Measurements from ENCODE around the gene FBXO2.
"Not testable (repeated sequence)": the region's sequence is repeated elsewhere in the genome, so short reads cannot be mapped to it uniquely, and the experiment has no call there.

The FBXO2 gene

GRCh38 chr1:11646317-11646716, 7.9 kb downstream of the FBXO2 start:
- Histone ChIP-seq H3K9ac (ENCODE audit: low read length) (no peak overlapping the region), H3K27me3 (ENCODE audit: control insufficient read depth, insufficient read depth, low read length) (peaks cover 13% of the 10 kb centered on the region), H3K4me3 (ENCODE audit: low read length) (no peak overlapping the region), H3K4me1 (ENCODE audit: control insufficient read depth, insufficient read depth, low read length) (peaks cover 5% of the 10 kb centered on the region), H3K36me3 (ENCODE audit: control insufficient read depth, insufficient read depth, low read length) (no peaks in the 10 kb centered on the region), H3K27ac (ENCODE audit: low read depth, low read length) (no peak overlapping the region)

- no peaks in the 10 kb centered on the region for H3K36me3 ChIP-seq (ENCODE audit: control insufficient read depth, insufficient read depth, low read length)
- no peak overlapping the region for H3K4me3 ChIP-seq (ENCODE audit: low read length)
- peaks cover 5% of the 10 kb centered on the region for H3K4me1 ChIP-seq (ENCODE audit: control insufficient read depth, insufficient read depth, low read length)
- H3K9ac ChIP-seq (ENCODE audit: low read length), result no peak overlapping the region
- no peak overlapping the region for H3K27ac ChIP-seq (ENCODE audit: low read depth, low read length)
- H3K27me3 ChIP-seq (ENCODE audit: control insufficient read depth, insufficient read depth, low read length), result peaks cover 13% of the 10 kb centered on the region
Observed at GRCh38 chr1:11645670-11646265, 8.5 kb downstream of the FBXO2 start.

DNA sequence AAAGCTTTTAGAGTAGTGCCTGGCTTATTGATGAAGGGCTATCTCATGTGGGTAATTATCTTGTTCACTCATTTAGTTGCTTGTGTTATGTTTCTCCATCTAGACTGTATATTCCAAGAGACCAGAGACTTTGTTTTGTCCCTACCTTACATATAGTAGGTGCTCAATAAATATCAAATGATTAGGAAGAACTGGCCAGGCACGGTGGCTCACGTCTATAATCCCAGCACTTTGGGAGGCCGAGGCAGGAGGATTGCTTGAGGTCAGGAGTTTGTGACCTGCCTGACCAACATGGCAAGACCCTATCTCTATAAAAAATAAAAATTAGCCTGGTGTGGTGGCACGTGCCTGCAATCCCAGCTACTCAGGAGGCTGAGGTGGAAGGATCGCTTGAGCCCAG, 9.0 kb downstream of the FBXO2 start:
- H3K4me3 ChIP-seq (ENCODE audit: low read length), result no peak overlapping the region
- H3K4me1 ChIP-seq (ENCODE audit: control insufficient read depth, insufficient read depth, low read length), result peaks cover 5% of the 10 kb centered on the region
- H3K36me3 ChIP-seq (ENCODE audit: control insufficient read depth, insufficient read depth, low read length), result no peaks in the 10 kb centered on the region
- H3K27ac ChIP-seq (ENCODE audit: low read depth, low read length), result no peak overlapping the region
- H3K27me3 ChIP-seq (ENCODE audit: control insufficient read depth, insufficient read depth, low read length), result peaks cover 11% of the 10 kb centered on the region
- no peak overlapping the region for H3K9ac ChIP-seq (ENCODE audit: low read length)

GRCh38 chr1:11643782-11644181, 10.4 kb downstream of the FBXO2 start:
- Histone ChIP-seq H3K27me3 (ENCODE audit: control insufficient read depth, insufficient read depth, low read length) (no peaks in the 10 kb centered on the region), H3K4me1 (ENCODE audit: control insufficient read depth, insufficient read depth, low read length) (peaks cover 5% of the 10 kb centered on the region), H3K27ac (ENCODE audit: low read depth, low read length) (no peak overlapping the region), H3K4me3 (ENCODE audit: low read length) (no peak overlapping the region), H3K9ac (ENCODE audit: low read length) (no peak overlapping the region), H3K36me3 (ENCODE audit: control insufficient read depth, insufficient read depth, low read length) (no peaks in the 10 kb centered on the region)

- H3K4me1 ChIP-seq (ENCODE audit: control insufficient read depth, insufficient read depth, low read length); H3K4me3 ChIP-seq (ENCODE audit: low read length); H3K9ac ChIP-seq (ENCODE audit: low read length); H3K36me3 ChIP-seq (ENCODE audit: control insufficient read depth, insufficient read depth, low read length); H3K27ac ChIP-seq (ENCODE audit: low read depth, low read length); H3K27me3 ChIP-seq (ENCODE audit: control insufficient read depth, insufficient read depth, low read length): not testable (repeated sequence)
Observed at GRCh38 chr1:11642418-11643017, 11.7 kb downstream of the FBXO2 start.

DNA sequence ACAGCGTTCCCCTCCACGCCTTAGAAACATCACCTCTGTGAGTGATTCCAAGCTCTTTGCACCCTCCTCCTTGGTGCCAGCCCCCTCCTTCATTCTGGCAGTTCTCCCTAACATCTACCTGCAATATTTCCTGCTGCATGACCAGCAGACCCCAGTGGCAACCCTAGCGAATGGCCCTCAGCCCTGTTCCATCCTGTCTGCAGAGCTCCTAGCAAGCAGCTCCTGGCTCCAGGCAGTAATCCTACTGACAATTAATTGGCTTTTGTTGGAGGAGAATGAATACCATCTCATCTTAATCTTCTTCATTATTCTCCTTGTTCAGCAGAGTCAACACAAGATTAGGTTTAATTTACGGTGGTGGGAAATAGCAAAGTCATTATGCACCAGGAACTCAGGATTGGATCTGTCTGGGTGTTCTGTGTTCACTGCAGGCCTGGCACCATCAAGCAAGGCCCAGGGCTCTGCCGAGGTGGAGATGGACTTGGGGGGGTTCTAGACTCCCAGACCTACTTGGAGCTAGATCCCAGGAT, 12.4 kb downstream of the FBXO2 start:
- Histone ChIP-seq H3K36me3 (ENCODE audit: control insufficient read depth, insufficient read depth, low read length) (no peaks in the 10 kb centered on the region), H3K27me3 (ENCODE audit: control insufficient read depth, insufficient read depth, low read length) (no peaks in the 10 kb centered on the region), H3K27ac (ENCODE audit: low read depth, low read length) (no peak overlapping the region), H3K4me3 (ENCODE audit: low read length) (no peak overlapping the region), H3K9ac (ENCODE audit: low read length) (no peak overlapping the region), H3K4me1 (ENCODE audit: control insufficient read depth, insufficient read depth, low read length) (no peaks in the 10 kb centered on the region)

- Histone ChIP-seq H3K36me3 (ENCODE audit: control insufficient read depth, insufficient read depth, low read length) (no peaks in the 10 kb centered on the region), H3K4me1 (ENCODE audit: control insufficient read depth, insufficient read depth, low read length) (no peaks in the 10 kb centered on the region), H3K4me3 (ENCODE audit: low read length) (no peak overlapping the region), H3K27ac (ENCODE audit: low read depth, low read length) (no peak overlapping the region), H3K9ac (ENCODE audit: low read length) (no peak overlapping the region), H3K27me3 (ENCODE audit: control insufficient read depth, insufficient read depth, low read length) (no peaks in the 10 kb centered on the region)
Observed at GRCh38 chr1:11640944-11641343, 13.3 kb downstream of the FBXO2 start.

DNA sequence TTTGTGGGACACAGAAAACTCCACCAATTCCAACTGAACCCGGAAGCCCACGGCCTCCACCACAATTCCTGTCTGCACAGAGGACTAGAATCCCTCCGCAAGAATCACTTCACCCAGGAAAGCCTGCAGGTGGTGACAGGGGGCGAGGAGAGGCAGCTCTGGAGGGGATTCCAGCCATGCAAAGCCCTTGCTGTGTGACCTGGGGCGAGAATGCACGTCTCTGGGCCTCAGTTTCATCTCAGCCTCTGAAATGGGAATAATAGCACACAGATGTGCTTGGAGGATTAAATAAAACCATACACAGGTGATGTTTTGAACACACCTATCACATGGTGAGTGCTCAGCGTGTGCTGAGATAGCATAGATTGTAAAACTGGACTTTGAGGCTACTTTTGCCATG, 14.1 kb downstream of the FBXO2 start:
- H3K9ac ChIP-seq (ENCODE audit: low read length), result no peak overlapping the region
- H3K36me3 ChIP-seq (ENCODE audit: control insufficient read depth, insufficient read depth, low read length), result no peaks in the 10 kb centered on the region
- no peaks in the 10 kb centered on the region for H3K4me1 ChIP-seq (ENCODE audit: control insufficient read depth, insufficient read depth, low read length)
- no peaks in the 10 kb centered on the region for H3K27me3 ChIP-seq (ENCODE audit: control insufficient read depth, insufficient read depth, low read length)
- no peak overlapping the region for H3K27ac ChIP-seq (ENCODE audit: low read depth, low read length)
- no peak overlapping the region for H3K4me3 ChIP-seq (ENCODE audit: low read length)

GRCh38 chr1:11639372-11639771, 14.9 kb downstream of the FBXO2 start:
- no peaks in the 10 kb centered on the region for H3K27me3 ChIP-seq (ENCODE audit: control insufficient read depth, insufficient read depth, low read length)
- H3K4me1 ChIP-seq (ENCODE audit: control insufficient read depth, insufficient read depth, low read length), result no peaks in the 10 kb centered on the region
- no peaks in the 10 kb centered on the region for H3K36me3 ChIP-seq (ENCODE audit: control insufficient read depth, insufficient read depth, low read length)
- no peak overlapping the region for H3K9ac ChIP-seq (ENCODE audit: low read length)
- H3K27ac ChIP-seq (ENCODE audit: low read depth, low read length), result no peak overlapping the region
- H3K4me3 ChIP-seq (ENCODE audit: low read length), result no peak overlapping the region

DNA sequence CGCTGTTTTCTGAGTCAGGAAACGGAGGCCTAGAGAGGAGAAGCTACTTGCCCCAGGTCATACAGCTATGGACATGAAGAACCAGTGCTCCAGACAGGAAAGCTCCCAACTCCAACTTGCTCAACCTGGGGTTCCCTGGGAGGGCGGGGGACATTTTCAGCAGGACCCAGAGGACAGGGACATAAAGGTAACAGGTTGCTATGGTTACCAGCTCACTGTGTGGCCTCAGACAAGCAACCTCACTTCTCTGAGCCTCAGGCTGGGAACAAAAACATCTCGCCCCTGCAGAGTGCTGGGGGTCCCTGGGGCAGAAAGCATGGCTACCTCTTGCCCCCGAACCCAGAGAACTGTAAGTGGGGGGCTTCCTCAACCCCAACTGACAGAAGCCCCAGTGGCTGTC, 16.1 kb downstream of the FBXO2 start:
- no peaks in the 10 kb centered on the region for H3K27me3 ChIP-seq (ENCODE audit: control insufficient read depth, insufficient read depth, low read length)
- no peak overlapping the region for H3K9ac ChIP-seq (ENCODE audit: low read length)
- no peak overlapping the region for H3K27ac ChIP-seq (ENCODE audit: low read depth, low read length)
- no peaks in the 10 kb centered on the region for H3K36me3 ChIP-seq (ENCODE audit: control insufficient read depth, insufficient read depth, low read length)
- no peak overlapping the region for H3K4me3 ChIP-seq (ENCODE audit: low read length)
- no peaks in the 10 kb centered on the region for H3K4me1 ChIP-seq (ENCODE audit: control insufficient read depth, insufficient read depth, low read length)

GRCh38 chr1:11634365-11635192, 19.6 kb downstream of the FBXO2 start:
- Histone ChIP-seq H3K27me3 (ENCODE audit: control insufficient read depth, insufficient read depth, low read length) (no peaks in the 10 kb centered on the region), H3K27ac (ENCODE audit: low read depth, low read length) (no peak overlapping the region), H3K36me3 (ENCODE audit: control insufficient read depth, insufficient read depth, low read length) (no peaks in the 10 kb centered on the region), H3K9ac (ENCODE audit: low read length) (no peak overlapping the region), H3K4me1 (ENCODE audit: control insufficient read depth, insufficient read depth, low read length) (no peaks in the 10 kb centered on the region), H3K4me3 (ENCODE audit: low read length) (no peak overlapping the region)

DNA sequence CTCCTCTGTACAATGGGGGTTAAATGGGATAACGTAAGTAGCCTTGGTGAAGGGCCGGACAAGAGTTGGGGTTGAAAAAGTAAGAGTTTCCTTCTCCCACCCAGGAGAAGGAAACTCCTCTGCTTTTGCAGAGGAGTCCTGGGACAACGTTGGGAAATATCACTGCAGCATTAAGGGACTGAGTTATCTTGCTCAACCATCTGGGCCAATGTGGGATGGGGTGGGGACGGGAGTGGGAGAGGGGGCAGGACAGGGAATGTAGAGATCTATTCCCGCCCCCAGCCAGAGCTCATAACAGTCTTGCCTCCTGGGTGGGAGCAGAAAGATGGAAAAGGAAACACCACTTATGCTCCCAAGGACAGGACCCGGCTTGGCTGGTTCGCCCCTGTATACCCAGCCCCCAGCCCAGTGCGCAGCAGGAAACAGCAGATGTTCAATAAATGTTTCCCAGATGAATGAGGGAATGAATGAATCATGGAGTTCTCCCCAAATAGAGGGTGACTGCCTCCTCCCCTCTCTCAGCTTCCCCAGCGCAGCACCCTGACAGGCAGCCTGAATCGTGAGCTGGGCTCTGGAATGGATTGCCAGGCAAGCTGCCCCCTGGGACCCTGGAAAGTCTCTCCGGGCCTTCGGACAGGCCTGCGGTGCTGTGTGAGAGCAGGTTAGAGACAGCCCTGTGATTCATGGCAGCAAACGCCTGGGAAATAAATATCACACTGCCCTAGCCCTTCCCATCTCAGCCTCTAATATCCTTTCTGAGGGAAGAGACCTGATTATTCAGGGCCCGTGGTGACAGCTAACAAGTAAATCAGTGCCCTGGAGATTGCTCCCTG, 24.8 kb downstream of the FBXO2 start:
- H3K4me3 ChIP-seq (ENCODE audit: low read length), result no peak overlapping the region
- H3K4me1 ChIP-seq (ENCODE audit: control insufficient read depth, insufficient read depth, low read length), result no peaks in the 10 kb centered on the region
- no peak overlapping the region for H3K27ac ChIP-seq (ENCODE audit: low read depth, low read length)
- no peaks in the 10 kb centered on the region for H3K27me3 ChIP-seq (ENCODE audit: control insufficient read depth, insufficient read depth, low read length)
- H3K36me3 ChIP-seq (ENCODE audit: control insufficient read depth, insufficient read depth, low read length), result no peaks in the 10 kb centered on the region
- no peak overlapping the region for H3K9ac ChIP-seq (ENCODE audit: low read length)
